GM13977 (cell line): ENCODE results near the gene STARD13.

ENCODE experiments used
- DNase-seq: peaks from one replicate; pipeline ENCODE4 v3.0.0; 2012; ENCODE audit warnings: low spot score
- CTCF ChIP-seq: IDR thresholded peaks from 2 replicates; pipeline ENCODE4 v1.5.1; 2012; ENCODE audit warnings: mild to moderate bottlenecking, control low read depth; ENCODE audit not compliant: insufficient read depth; ENCODE audit errors: extremely low read depth, missing control alignments
- in situ Hi-C: fragments of 300-500 bp; cut with MboI; formaldehyde crosslinking; loops from one replicate; pipeline ENCODE4 v1.12.0; 2022; ENCODE audit warnings: low sequenced_read_pairs, low pct_unique_long_range_greater_than_20kb, mixed read lengths, inconsistent platforms; ENCODE audit not compliant: unreplicated experiment

STARD13 gene

GRCh38 chr13:33296793-33297425, 11.4 kb upstream of the STARD13 start:
- in situ Hi-C loops: no loop called here
- no peak for DNase-seq

GRCh38 chr13:33292712-33293111, 7.2 kb upstream of the STARD13 start:
- in situ Hi-C loops: no loop called here
- TF ChIP-seq CTCF: no peak
- no peak for DNase-seq

More at GRCh38 chr13:33296793-33297425, 11.4 kb upstream of the STARD13 start:
- no peak for TF ChIP-seq CTCF

GRCh38 chr13:33290421-33290965, 4.9 kb upstream of the STARD13 start:
- DNase-seq: no peak
- in situ Hi-C loops: no loop called here
- TF ChIP-seq CTCF: no peak

- no peak for DNase-seq
- TF ChIP-seq CTCF: no peak
- in situ Hi-C loops: no loop called here
Measured at GRCh38 chr13:33289966-33290365, 4.4 kb upstream of the STARD13 start.

GRCh38 chr13:33287142-33287882, 1.8 kb upstream of the STARD13 start:
- no peak for TF ChIP-seq CTCF
- DNase-seq: no peak
- in situ Hi-C loops: no loop called here

- no peak for DNase-seq
- no peak for TF ChIP-seq CTCF
- in situ Hi-C loops: no loop called here
Measured at GRCh38 chr13:33286128-33286527, 573 bp upstream of the STARD13 start.
